Measurements from ENCODE around the gene HCRTR1.

DNA sequence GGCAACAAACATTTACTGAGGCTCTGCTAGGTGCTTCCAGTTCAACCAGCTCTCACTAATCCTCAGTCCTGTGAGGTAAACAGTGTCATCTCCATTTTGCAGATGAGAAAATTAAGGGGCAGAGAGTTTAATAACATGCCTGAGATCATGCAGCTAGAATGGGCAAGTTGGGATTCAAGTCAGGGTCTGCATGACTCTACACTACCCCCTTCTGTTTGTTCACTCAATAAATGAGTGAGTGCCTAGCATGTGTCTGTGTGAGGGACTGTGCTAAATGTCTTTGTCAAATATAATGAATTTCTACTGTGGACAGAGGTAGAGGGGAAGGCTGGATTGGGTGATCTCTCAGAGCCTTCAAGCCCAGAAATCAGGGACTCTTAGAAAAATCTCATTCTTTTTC lies 22.7 kb downstream of the HCRTR1 start:
- TF ChIP-seq POLR2AphosphoS5 (IDR thresholded peaks at IDR 0.05), result no peak
- TF ChIP-seq, protein P1, sequence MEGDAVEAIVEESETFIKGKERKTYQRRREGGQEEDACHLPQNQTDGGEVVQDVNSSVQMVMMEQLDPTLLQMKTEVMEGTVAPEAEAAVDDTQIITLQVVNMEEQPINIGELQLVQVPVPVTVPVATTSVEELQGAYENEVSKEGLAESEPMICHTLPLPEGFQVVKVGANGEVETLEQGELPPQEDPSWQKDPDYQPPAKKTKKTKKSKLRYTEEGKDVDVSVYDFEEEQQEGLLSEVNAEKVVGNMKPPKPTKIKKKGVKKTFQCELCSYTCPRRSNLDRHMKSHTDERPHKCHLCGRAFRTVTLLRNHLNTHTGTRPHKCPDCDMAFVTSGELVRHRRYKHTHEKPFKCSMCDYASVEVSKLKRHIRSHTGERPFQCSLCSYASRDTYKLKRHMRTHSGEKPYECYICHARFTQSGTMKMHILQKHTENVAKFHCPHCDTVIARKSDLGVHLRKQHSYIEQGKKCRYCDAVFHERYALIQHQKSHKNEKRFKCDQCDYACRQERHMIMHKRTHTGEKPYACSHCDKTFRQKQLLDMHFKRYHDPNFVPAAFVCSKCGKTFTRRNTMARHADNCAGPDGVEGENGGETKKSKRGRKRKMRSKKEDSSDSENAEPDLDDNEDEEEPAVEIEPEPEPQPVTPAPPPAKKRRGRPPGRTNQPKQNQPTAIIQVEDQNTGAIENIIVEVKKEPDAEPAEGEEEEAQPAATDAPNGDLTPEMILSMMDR (IDR thresholded peaks at IDR 0.05), result no peak
